ENCODE data around the gene PRSS36.
A peak's percentile ranks its signal among the peaks of the same experiment; 100 is the strongest.
"Not testable (repeated sequence)": the region's sequence is repeated elsewhere in the genome, so short reads cannot be mapped to it uniquely, and the experiment has no call there.

Gene PRSS36

DNA sequence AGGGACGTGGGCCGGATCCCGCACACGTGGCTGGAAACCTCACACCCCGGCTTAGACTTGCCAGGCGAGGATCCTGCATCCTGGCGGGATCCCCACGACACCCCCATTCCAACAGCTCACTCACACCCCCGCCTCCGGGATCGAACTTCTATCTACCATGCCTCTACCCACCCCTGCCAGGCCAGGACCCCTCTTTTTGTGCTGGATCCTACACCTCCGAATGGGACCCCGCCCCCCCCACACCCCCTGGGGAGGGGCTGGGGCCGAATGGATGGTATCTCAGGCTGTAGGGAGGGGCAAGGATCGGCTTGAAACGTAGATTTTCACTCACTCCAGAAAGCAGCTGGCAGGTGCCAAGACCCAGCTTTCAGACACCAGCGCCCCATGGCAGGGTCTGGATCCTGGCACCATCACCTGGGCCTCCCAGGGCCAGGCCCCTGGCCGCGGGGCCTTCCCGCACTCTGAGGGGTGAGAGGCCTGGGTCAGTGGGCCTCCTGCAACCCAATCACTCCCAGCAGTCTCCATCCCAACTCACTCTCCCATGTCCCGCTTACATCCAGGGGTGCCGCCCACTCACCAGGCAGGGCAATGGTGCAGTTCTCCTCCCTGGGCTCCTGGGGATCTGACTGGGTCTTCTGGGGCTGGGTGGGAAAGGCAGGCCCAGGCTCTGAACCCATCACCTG, 6.7 kb downstream of the PRSS36 start:
- Histone ChIP-seq H3K36me3 (ENCODE audit: insufficient read depth, low read length) (no peaks in the 10 kb centered on the region), H3K4me3 (ENCODE audit: low read length) (no peak overlapping the region), H2AFZ (ENCODE audit: low read depth, low read length) (peak overlapping the region; percentile 96), H3K27me3 (ENCODE audit: insufficient read depth, low read length) (peaks cover 25% of the 10 kb centered on the region), H3K9me3 (ENCODE audit: low read length) (peaks cover 4% of the 10 kb centered on the region), H3K4me1 (ENCODE audit: insufficient read depth, low read length) (peaks cover 6% of the 10 kb centered on the region)

DNA sequence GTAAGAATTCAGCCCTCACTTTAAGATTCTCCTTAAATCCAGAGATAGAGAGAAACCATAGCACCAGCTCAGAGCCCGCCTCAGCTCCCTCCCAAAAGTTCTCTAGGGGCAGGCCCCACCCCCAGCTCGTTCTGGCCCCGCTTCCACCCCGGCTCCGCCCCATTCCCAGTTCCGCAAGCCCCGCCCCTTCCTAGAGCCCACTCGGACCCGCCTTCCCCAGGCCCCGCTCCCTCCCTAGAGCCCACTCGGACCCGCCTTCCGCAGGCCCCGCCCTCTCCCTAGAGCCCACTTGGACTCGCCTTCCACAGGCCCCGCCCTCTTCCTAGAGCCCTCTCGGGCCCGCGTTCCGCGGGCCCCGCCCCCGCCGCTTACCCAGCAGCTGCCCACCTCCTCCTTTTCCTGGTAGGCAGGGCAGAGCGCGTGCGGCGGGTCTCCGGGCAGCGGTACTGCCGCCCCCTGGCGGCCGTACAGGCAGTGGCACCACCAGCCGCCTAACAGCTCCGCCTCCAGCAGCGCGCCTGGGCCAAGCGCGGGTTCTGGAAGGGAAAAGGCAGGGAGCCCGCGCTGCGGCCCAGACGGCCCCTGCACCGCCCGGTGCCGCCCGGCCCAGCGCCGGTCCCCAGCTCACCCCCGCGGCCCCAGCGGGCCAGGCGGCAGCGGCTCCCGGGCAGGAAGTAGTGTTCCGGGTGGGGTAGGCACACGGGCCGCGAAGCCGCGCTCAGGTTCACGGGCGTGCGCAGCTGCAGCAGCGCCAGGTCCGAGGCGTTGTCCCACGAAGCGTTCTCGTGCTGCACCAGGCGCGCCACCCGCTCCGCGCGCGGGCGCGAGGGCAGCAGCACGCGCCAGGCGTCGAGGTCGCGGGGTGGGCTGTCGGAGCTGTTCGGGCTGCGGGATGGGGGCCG, 7.5 kb downstream of the PRSS36 start:
- Histone ChIP-seq H3K36me3 (ENCODE audit: insufficient read depth, low read length) (no peaks in the 10 kb centered on the region), H3K4me1 (ENCODE audit: insufficient read depth, low read length) (peaks cover 6% of the 10 kb centered on the region), H3K27me3 (ENCODE audit: insufficient read depth, low read length) (peaks cover 17% of the 10 kb centered on the region), H3K4me3 (ENCODE audit: low read length) (peak overlapping the region; percentile 49), H2AFZ (ENCODE audit: low read depth, low read length) (peak overlapping the region; percentile 96), H3K9me3 (ENCODE audit: low read length) (no peaks in the 10 kb centered on the region)

DNA sequence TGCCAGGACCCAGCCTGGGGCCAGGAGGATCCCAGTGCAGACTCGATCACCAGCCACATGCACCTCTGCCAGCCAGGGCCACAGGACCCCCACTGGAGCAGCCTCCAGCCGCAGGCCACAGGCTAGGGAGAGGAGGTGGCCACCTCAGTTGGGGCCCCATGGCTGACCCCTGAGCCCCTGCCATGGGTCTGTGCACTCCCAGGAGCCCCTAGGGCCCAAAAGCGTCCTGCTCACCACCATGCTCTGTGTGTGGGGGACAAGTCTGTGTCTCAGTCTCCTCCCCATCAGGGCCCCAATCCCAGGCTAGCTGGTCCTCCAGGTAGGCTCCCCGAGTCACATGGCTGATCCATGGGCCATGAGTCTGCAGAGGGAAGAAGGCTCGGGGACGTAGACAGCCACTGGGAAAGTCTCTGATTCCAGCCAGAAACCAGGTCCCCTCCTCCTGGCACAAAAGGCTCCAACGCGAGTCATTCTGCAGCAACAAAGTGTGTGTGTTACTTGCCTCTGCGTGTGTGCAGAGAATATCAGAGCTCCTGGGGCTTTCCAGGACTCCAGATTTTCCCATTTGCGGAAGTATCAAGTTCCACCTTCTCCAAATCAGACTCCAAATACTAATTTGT, 8.3 kb downstream of the PRSS36 start:
- H3K9me3 ChIP-seq (ENCODE audit: low read length), result no peaks in the 10 kb centered on the region
- peaks cover 11% of the 10 kb centered on the region for H3K27me3 ChIP-seq (ENCODE audit: insufficient read depth, low read length)
- no peaks in the 10 kb centered on the region for H3K36me3 ChIP-seq (ENCODE audit: insufficient read depth, low read length)
- H2AFZ ChIP-seq (ENCODE audit: low read depth, low read length), result peak overlapping the region; percentile 50
- H3K4me3 ChIP-seq (ENCODE audit: low read length), result peak overlapping the region; percentile 49
- H3K4me1 ChIP-seq (ENCODE audit: insufficient read depth, low read length), result peaks cover 6% of the 10 kb centered on the region

DNA sequence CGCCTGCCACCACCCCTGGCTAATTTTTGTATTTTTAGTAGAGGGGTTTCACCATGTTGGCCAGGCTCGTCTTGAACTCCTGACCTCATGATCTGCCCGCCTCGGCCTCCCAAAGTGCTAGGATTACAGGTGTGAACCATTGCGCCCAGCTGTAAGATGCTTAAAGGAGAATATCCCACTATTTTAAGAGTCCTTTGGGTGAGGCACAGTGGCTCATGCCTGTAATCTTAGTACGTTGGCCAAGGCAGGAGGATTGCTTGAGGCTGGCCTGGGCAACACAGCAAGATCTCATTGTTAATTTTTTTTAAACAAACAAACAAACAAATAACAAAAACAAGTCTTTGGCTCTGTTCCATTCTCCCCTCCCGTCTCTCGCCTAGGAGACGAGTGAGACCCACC, 8.8 kb downstream of the PRSS36 start:
- H3K9me3 ChIP-seq (ENCODE audit: low read length); H3K36me3 ChIP-seq (ENCODE audit: insufficient read depth, low read length); H2AFZ ChIP-seq (ENCODE audit: low read depth, low read length); H3K4me1 ChIP-seq (ENCODE audit: insufficient read depth, low read length); H3K27me3 ChIP-seq (ENCODE audit: insufficient read depth, low read length): not testable (repeated sequence)
- peak overlapping the region; percentile 49 for H3K4me3 ChIP-seq (ENCODE audit: low read length)

DNA sequence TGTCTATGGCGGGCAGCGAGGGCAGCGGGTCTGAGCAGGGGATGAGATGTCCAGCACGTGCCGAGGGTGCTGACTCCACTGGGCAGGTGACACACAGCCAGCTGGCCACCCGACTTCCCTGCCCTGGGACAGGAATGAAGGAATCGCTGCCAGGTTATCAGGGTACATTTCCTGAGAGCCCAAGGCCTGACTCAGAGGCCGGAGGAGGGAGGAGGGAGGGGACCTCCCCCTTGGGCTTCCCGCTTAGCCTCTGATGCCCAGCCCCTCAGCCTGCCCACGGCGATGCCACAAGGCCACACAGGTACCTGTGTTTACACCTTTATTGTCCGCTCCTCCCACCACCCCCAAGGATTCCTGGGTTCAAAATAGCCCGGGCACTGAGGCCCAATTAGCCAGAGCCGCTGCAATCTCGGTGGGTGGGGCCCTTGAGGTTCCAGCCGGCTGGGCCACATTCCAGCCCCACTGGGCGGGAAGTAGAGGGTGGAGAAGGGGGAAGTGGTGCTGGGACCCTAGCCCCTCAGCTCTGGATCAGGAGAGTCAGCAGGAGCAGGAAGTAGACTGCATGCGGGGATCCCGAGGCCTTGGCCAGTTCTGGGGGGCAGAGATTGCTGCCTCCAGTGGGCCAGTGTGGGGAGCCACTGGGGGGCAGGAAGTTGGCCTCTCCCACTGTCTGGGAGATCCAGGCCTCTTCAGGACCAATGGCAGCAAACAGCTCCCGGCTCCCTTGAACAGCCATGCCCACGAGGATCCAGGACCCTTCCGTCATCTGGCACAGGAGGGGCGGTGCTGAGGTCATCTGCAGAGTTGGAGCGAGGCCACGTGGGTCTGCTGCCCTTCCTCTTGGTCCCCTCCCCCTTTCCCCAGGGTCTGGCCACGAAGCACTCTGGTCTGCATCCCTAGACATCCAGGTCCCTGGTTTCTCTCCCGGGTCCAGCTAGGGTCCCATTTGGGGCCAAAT, 11.0 kb downstream of the PRSS36 start:
- no peaks in the 10 kb centered on the region for H3K9me3 ChIP-seq (ENCODE audit: low read length)
- peaks cover 14% of the 10 kb centered on the region for H3K4me1 ChIP-seq (ENCODE audit: insufficient read depth, low read length)
- H3K36me3 ChIP-seq (ENCODE audit: insufficient read depth, low read length), result no peaks in the 10 kb centered on the region
- no peak overlapping the region for H2AFZ ChIP-seq (ENCODE audit: low read depth, low read length)
- H3K27me3 ChIP-seq (ENCODE audit: insufficient read depth, low read length), result no peaks in the 10 kb centered on the region
- H3K4me3 ChIP-seq (ENCODE audit: low read length), result no peak overlapping the region

DNA sequence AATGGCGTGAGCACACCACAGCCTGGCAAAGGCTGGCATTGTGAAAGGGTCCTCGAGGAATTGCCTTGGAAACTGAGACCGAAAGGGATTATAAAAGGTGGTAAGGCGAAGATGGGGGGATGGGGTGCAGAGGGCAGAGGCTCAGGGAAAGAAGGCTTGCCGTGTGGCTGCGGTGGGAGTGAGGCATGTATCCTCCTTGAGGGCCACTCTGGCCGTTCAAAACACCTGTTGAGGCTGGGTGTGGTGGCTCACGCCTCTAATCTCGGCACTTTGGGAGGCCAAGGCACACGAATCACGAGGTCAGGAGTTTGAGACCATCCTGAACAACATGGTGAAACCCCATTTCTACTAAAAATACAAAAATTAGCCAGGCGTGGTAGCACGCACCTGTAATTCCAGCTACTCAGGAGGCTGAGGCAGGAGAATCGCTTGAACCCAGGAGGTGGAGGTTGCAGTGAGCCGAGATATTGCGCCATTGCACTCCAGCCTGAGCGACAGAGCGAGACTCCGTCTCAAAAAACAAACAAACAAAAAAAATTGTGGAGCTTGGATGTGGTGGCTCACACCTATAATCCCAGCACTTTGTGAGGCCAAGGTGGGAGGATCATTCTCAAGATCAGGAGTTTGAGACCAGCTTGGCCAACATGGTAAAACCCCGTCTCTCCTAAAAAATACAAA, 12.9 kb downstream of the PRSS36 start:
- H3K4me1 ChIP-seq (ENCODE audit: insufficient read depth, low read length), result peaks cover 18% of the 10 kb centered on the region
- H3K36me3 ChIP-seq (ENCODE audit: insufficient read depth, low read length); H3K4me3 ChIP-seq (ENCODE audit: low read length); H3K27me3 ChIP-seq (ENCODE audit: insufficient read depth, low read length); H3K9me3 ChIP-seq (ENCODE audit: low read length); H2AFZ ChIP-seq (ENCODE audit: low read depth, low read length): not testable (repeated sequence)

DNA sequence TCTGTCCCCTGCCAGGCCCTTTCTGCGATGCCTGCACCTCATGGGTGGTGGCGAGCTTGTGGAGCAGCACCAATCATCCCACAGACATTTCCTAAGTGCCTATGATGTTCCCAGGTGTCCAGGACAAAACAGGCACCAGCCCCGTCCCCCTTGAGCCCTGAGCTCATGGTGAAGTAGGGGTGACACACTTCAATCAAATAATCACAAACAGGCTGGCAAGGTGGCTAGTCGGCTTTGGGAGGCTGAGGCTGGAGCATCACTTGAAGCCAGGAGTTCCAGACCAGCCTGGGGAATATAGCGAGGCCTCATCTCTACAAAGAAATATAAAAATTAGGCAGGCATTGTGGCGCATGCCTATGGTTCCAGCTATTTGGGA, 13.6 kb downstream of the PRSS36 start:
- H3K36me3 ChIP-seq (ENCODE audit: insufficient read depth, low read length), result peaks cover 12% of the 10 kb centered on the region
- no peak overlapping the region for H3K4me3 ChIP-seq (ENCODE audit: low read length)
- H3K9me3 ChIP-seq (ENCODE audit: low read length), result no peaks in the 10 kb centered on the region
- H3K4me1 ChIP-seq (ENCODE audit: insufficient read depth, low read length), result peaks cover 13% of the 10 kb centered on the region
- H2AFZ ChIP-seq (ENCODE audit: low read depth, low read length), result no peak overlapping the region
- H3K27me3 ChIP-seq (ENCODE audit: insufficient read depth, low read length), result no peaks in the 10 kb centered on the region

DNA sequence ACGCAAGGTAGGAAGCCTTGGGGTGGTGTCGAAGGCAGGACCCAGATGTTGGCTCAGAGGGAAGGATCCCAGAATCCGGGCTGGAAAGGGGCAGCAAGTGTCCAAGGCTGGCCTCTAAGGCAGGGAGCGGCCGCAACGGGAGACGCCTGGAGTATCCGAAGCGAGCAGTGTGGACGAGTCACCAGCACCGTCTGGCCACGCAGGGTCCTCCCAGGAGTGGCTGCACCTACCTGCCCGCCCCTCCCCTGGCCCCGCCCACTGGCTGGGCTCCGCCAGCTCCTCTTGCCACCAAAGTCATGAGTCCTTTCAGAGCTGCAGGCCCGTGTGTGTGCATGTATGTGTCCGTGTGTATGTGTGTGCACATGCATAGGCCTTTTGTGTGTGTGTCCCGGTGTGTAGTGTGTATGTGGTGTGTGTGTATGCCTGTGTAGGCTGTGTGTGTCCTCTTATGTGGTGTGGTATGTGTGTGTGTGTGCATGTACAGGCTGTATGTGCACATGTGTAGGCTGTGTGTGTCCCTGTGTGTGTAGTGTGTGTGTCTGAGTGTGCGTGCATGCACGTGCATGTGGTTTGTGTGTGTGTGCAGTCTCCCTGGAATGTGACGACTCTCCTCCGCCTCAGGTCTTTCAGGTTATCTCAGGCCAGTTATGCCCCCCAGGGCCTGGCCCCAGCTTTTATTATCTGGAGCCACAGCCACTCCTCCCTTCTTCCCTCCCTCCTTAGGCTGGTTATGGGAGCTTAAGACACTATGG, 14.2 kb downstream of the PRSS36 start, which contains the start of gene PRSS8:
Gene PRSS8 (minus strand): TSS at position 193 of the 752 bp plus-strand sequence. CDS start 229 bp downstream, outside the sequence.
- Histone ChIP-seq H3K9me3 (ENCODE audit: low read length) (no peaks in the 10 kb centered on the region), H3K36me3 (ENCODE audit: insufficient read depth, low read length) (peaks cover 16% of the 10 kb centered on the region), H3K27me3 (ENCODE audit: insufficient read depth, low read length) (no peaks in the 10 kb centered on the region), H2AFZ (ENCODE audit: low read depth, low read length) (no peak within 1 kb of the TSS), H3K4me3 (ENCODE audit: low read length) (no peak within 1 kb of the TSS), H3K4me1 (ENCODE audit: insufficient read depth, low read length) (peaks cover 12% of the 10 kb centered on the region)

DNA sequence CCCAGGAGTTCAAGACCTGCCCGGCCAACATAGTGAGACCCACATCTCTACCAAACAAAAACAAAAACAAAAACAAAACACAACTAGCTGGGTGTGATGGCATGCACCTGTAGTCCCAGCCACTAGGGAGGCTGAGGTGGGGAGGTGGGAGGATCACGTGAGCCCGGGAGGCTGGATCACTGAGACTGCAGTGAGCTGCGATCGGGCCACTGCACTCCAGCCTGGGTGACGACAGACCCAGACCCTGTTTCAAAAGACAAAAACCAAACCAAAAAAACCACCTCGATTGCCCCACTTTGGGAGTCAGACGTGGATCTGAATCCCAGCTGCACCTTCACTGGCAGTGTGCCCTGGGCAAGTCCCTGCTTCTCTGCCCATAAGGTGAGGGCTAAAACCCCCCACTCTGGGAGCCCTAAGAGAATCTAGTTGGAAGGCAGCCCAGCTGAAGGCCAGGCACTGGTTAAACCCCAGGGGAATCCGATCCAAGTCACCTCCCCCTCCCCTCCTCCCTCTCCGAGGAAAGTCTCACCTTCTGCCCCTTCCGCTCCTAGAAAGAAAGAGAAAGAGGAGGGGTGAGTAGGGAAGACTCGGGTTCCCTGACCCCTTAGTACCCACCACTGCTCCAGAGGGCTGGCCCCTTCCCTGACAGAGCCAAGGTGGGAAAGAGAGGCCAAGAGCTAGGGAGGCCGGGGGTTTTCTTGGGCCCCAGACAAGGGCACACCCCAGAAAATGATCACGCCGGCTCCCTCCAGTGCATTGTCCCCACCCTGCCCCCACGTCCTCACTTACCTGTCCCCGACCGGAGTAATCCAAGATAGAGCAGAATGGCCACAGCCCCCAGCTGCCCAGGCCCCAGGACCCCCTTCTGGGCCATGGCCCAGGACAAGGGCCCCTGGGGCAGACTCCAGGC, 15.0 kb downstream of the PRSS36 start:
- Histone ChIP-seq H2AFZ (ENCODE audit: low read depth, low read length) (no peak overlapping the region), H3K9me3 (ENCODE audit: low read length) (no peaks in the 10 kb centered on the region), H3K36me3 (ENCODE audit: insufficient read depth, low read length) (peaks cover 23% of the 10 kb centered on the region), H3K4me1 (ENCODE audit: insufficient read depth, low read length) (peaks cover 12% of the 10 kb centered on the region), H3K4me3 (ENCODE audit: low read length) (no peak overlapping the region), H3K27me3 (ENCODE audit: insufficient read depth, low read length) (no peaks in the 10 kb centered on the region)

DNA sequence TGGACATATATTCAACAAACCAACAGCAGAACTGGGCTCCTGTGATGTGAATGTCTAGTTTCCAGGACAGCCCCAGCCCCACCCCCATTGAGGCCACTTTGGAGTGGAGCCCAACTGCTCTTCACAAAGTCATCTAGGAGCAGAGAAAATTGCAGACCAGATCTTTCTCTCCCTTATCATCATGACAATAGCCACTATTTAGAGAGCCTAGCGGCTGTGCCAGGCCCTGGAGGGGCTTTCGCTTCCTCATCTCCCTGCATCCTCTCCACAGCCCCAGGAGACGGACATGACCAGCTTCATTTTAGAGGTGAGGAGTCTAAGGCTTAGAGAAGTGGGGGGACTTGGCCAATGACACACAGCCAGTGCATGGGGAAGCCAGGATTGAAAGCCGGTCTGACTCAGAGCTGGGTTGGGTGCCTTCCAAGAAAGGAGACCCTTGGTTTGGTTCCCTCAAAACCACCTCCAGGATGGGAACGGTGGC, 15.7 kb downstream of the PRSS36 start:
- H3K4me1 ChIP-seq (ENCODE audit: insufficient read depth, low read length), result peaks cover 12% of the 10 kb centered on the region
- H3K27me3 ChIP-seq (ENCODE audit: insufficient read depth, low read length), result no peaks in the 10 kb centered on the region

DNA sequence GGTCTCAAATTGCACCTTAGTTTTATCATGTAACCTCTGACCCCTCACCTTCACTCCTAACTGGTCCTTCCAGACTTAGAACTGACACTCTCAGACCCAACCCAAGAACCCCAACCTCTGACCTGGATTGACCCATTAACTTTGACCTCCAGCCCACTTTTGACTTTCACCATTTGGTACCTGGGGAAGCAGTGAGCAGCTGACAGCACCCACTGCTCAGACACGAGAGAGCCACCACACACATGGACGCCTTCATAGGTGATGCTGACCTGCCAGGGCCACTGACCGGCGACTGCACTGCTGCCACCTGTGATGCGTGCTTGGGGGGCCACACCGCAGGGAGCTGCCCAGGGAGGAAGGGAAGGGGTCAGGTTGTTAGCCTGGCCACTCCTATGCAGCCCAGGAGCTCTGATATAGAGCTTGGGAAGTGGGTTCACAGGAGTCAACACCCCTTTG, 16.8 kb downstream of the PRSS36 start:
- H3K27me3 ChIP-seq (ENCODE audit: insufficient read depth, low read length), result no peaks in the 10 kb centered on the region
- H3K9me3 ChIP-seq (ENCODE audit: low read length), result no peaks in the 10 kb centered on the region
- no peak overlapping the region for H2AFZ ChIP-seq (ENCODE audit: low read depth, low read length)
- H3K4me1 ChIP-seq (ENCODE audit: insufficient read depth, low read length), result peaks cover 12% of the 10 kb centered on the region
- no peak overlapping the region for H3K4me3 ChIP-seq (ENCODE audit: low read length)
- H3K36me3 ChIP-seq (ENCODE audit: insufficient read depth, low read length), result peaks cover 27% of the 10 kb centered on the region

More for the DNA sequence above, 15.7 kb downstream of the PRSS36 start:
- no peaks in the 10 kb centered on the region for H3K9me3 ChIP-seq (ENCODE audit: low read length)
- H3K36me3 ChIP-seq (ENCODE audit: insufficient read depth, low read length), result peaks cover 27% of the 10 kb centered on the region
- H2AFZ ChIP-seq (ENCODE audit: low read depth, low read length), result no peak overlapping the region
- no peak overlapping the region for H3K4me3 ChIP-seq (ENCODE audit: low read length)
